Ishikawa (cell line): ENCODE measurements around the gene NTN1.

ENCODE experiments used
- CEBPB ChIP-seq: IDR thresholded peaks from 2 replicates; pipeline ENCODE4 v1.6.1; 2012
- CREB1 ChIP-seq: IDR thresholded peaks from 2 replicates; pipeline ENCODE4 v1.6.1; 2012; ENCODE audit warnings: low read depth
- EGR1 ChIP-seq: IDR thresholded peaks from 2 replicates; pipeline ENCODE4 v1.6.1; 2012
- EP300 ChIP-seq: IDR thresholded peaks from 2 replicates; pipeline ENCODE4 v1.6.1; 2012; ENCODE audit warnings: borderline replicate concordance
- FOXM1 ChIP-seq: IDR thresholded peaks from 2 replicates; pipeline ENCODE4 v1.6.1; 2012; ENCODE audit warnings: low read depth, borderline replicate concordance
- NFIC ChIP-seq: IDR thresholded peaks from 2 replicates; pipeline ENCODE4 v1.6.1; 2012
- RAD21 ChIP-seq: IDR thresholded peaks from 2 replicates; pipeline ENCODE4 v1.6.1; 2012; ENCODE audit warnings: low read depth
- REST ChIP-seq: IDR thresholded peaks from 2 replicates; pipeline ENCODE4 v1.6.1; 2012; ENCODE audit warnings: low read depth, mild to moderate bottlenecking
- TAF1 ChIP-seq: IDR thresholded peaks from 2 replicates; pipeline ENCODE4 v1.6.1; 2012; ENCODE audit warnings: low read depth, mild to moderate bottlenecking
- TCF12 ChIP-seq: IDR thresholded peaks from 2 replicates; pipeline ENCODE4 v1.6.1; 2012; ENCODE audit warnings: low read depth
- TEAD4 ChIP-seq: IDR thresholded peaks from 2 replicates; pipeline ENCODE4 v1.6.1; 2012
- USF1 ChIP-seq: IDR thresholded peaks from 2 replicates; pipeline ENCODE4 v1.6.1; 2012
- YY1 ChIP-seq: IDR thresholded peaks from 2 replicates; pipeline ENCODE4 v1.6.1; 2012; ENCODE audit warnings: low read depth
- ZBTB7A ChIP-seq: IDR thresholded peaks from 2 replicates; pipeline ENCODE4 v1.6.1; 2012; ENCODE audit warnings: low read depth
- TF ChIP-seq, protein P1 (sequence below): IDR thresholded peaks from 2 replicates; pipeline ENCODE4 v1.6.1; 2012

NTN1 gene

GRCh38 chr17:9255833-9256232, 234.5 kb downstream of the NTN1 start:
- TF ChIP-seq RAD21 (no peak), USF1 (no peak)

GRCh38 chr17:9256361-9256750, 235.0 kb downstream of the NTN1 start:
- TF ChIP-seq, protein P1, sequence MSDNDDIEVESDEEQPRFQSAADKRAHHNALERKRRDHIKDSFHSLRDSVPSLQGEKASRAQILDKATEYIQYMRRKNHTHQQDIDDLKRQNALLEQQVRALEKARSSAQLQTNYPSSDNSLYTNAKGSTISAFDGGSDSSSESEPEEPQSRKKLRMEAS: no peak
- 0 out of 2 replicates have a peak, but pooled peaks have one; percentile 46 for TF ChIP-seq ZBTB7A

- TF ChIP-seq REST (no peak), EGR1 (no peak), RAD21 (no peak), CEBPB (no peak), TEAD4 (no peak), CREB1 (no peak), ZBTB7A (no peak), YY1 (no peak), NFIC (peak; percentile 75), USF1 (no peak), EP300 (0 out of 2 replicates have a peak, but pooled peaks have one; percentile 18), TAF1 (no peak), TCF12 (0 out of 2 replicates have a peak, but pooled peaks have one; percentile 16), FOXM1 (no peak)
- TF ChIP-seq, protein P1: peak; percentile 39; the same call in 1 of the 2 replicates
These were observed 235.7 kb downstream of the NTN1 start for GRCh38 chr17:9256751-9257629.

- TF ChIP-seq RAD21 (no peak), FOXM1 (no peak), USF1 (no peak), CEBPB (no peak), TEAD4 (no peak), EP300 (no peak), TAF1 (no peak), CREB1 (no peak), TCF12 (no peak), ZBTB7A (no peak), YY1 (no peak)
- TF ChIP-seq, protein P1: no peak
These were observed 237.1 kb downstream of the NTN1 start for GRCh38 chr17:9258115-9259015.

GRCh38 chr17:9259419-9259818, 238.1 kb downstream of the NTN1 start:
- TF ChIP-seq TCF12 (no peak), NFIC (no peak), TAF1 (no peak), YY1 (no peak), RAD21 (no peak), ZBTB7A (no peak), CEBPB (no peak), EP300 (no peak), REST (no peak), USF1 (no peak), TEAD4 (no peak), FOXM1 (no peak), CREB1 (no peak), EGR1 (no peak)
- TF ChIP-seq, protein P1: no peak
